HL-60 (cell line): ENCODE data around the gene ANKH.

Experiments used
- CTCF ChIP-seq: IDR thresholded peaks from one replicate; pipeline ENCODE4 v1.5.1; 2011; ENCODE audit warnings: low read length, control low read depth, inconsistent platforms; ENCODE audit not compliant: insufficient read depth
- POLR2AphosphoS5 ChIP-seq: IDR thresholded peaks from 2 replicates; pipeline ENCODE4 v1.6.1; 2012; ENCODE audit warnings: low read depth
- TF ChIP-seq, protein P1 (sequence below): IDR thresholded peaks from 2 replicates; pipeline ENCODE4 v1.6.1; 2012; ENCODE audit warnings: low read depth; ENCODE audit not compliant: insufficient replicate concordance

GRCh38 chr5:14712131-14712530, 159.4 kb downstream of the ANKH start:
- TF ChIP-seq POLR2AphosphoS5 (no peak), CTCF (no peak)
- TF ChIP-seq, protein P1, sequence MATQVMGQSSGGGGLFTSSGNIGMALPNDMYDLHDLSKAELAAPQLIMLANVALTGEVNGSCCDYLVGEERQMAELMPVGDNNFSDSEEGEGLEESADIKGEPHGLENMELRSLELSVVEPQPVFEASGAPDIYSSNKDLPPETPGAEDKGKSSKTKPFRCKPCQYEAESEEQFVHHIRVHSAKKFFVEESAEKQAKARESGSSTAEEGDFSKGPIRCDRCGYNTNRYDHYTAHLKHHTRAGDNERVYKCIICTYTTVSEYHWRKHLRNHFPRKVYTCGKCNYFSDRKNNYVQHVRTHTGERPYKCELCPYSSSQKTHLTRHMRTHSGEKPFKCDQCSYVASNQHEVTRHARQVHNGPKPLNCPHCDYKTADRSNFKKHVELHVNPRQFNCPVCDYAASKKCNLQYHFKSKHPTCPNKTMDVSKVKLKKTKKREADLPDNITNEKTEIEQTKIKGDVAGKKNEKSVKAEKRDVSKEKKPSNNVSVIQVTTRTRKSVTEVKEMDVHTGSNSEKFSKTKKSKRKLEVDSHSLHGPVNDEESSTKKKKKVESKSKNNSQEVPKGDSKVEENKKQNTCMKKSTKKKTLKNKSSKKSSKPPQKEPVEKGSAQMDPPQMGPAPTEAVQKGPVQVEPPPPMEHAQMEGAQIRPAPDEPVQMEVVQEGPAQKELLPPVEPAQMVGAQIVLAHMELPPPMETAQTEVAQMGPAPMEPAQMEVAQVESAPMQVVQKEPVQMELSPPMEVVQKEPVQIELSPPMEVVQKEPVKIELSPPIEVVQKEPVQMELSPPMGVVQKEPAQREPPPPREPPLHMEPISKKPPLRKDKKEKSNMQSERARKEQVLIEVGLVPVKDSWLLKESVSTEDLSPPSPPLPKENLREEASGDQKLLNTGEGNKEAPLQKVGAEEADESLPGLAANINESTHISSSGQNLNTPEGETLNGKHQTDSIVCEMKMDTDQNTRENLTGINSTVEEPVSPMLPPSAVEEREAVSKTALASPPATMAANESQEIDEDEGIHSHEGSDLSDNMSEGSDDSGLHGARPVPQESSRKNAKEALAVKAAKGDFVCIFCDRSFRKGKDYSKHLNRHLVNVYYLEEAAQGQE = no peak
